GM12892 (cell line): ENCODE measurements around the gene NUTF2.

Experiments used
- POLR2A ChIP-seq: IDR thresholded peaks from 2 replicates; pipeline ENCODE4 v1.6.1; 2011; ENCODE audit warnings: low read depth, low read length, control low read depth
- TAF1 ChIP-seq: IDR thresholded peaks from 2 replicates; pipeline ENCODE4 v1.6.1; 2011; ENCODE audit warnings: low read depth, mild to moderate bottlenecking, control low read depth, low read length, borderline replicate concordance

DNA sequence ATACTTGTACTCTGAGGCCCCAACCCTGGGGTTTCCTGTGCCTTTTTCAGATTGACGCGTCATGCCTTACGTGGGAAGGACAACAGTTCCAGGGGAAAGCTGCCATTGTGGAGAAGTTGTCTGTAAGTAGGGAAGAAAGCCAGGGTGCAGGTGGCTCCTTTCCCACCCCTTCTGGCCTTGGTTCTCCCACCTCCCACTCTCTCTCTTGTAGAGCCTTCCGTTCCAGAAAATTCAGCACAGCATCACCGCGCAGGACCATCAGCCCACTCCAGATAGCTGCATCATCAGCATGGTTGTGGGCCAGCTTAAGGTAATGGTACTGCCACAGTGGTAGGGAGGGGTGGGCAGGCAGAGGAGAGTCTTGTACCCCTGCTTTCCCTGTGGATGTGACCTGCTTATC, 21.6 kb downstream of the NUTF2 start:
- no peak for TF ChIP-seq POLR2A
- no peak for TF ChIP-seq TAF1
